T-helper 9 cell (primary cell): ENCODE measurements around the gene ZNF654.
"Not testable (repeated sequence)": the region's sequence is repeated elsewhere in the genome, so short reads cannot be mapped to it uniquely, and the experiment has no call there.

Source experiments
- DNase-seq: peaks from one replicate; pipeline ENCODE4 v3.0.0-alpha.2; 2020

The ZNF654 gene

GRCh38 chr3:88061746-88062145, 2.7 kb downstream of the ZNF654 start:
- DNase-seq: no peak

DNA sequence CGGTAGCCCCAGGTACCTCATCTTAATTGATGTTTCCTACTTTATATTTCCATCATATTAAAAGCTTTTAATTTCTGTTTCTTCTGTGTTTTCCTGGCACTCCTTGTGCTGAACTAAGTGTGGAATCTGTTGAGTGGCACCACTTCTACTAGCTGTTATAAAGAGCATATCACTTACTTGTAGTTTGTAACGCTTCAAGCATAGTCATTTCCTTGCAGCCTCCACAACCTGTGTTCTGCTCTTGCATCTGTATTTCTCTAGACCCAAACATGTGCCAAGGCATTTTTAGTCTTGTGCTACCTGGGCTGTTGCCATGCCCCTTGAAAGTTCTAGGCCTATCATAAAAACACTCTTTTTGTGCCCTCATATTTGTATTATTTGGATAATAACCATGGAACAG, 16.0 kb downstream of the ZNF654 start:
- no peak for DNase-seq

GRCh38 chr3:88075497-88075896, 16.4 kb downstream of the ZNF654 start:
- DNase-seq: no peak

- DNase-seq: no peak
Measured at GRCh38 chr3:88076712-88077111, 17.7 kb downstream of the ZNF654 start.

GRCh38 chr3:88078932-88079331, 19.9 kb downstream of the ZNF654 start:
- no peak for DNase-seq

GRCh38 chr3:88082854-88083253, 23.8 kb downstream of the ZNF654 start:
- DNase-seq: no peak

- DNase-seq: no peak
Measured at GRCh38 chr3:88084097-88084501, 25.0 kb downstream of the ZNF654 start.

GRCh38 chr3:88090681-88091080, 31.6 kb downstream of the ZNF654 start:
- DNase-seq: no peak

DNA sequence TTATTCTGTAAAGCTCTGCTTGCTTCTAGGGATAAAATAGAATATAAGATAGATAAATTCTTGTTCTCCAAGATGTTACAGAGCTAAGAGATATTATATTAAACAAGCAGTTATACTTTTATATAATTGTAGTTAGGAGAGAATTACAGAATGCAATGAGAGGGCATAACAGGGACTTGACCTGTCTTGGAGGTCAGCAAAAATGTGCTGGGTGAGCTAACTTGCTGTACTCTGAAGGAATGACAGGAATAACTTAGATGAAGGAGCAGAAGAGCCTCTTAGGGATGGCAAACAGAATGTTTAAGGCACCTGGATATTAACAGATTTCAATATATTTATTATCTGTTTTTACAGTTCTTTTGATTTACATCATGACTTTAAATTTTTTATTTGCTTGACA, 33.2 kb downstream of the ZNF654 start:
- DNase-seq: no peak

DNA sequence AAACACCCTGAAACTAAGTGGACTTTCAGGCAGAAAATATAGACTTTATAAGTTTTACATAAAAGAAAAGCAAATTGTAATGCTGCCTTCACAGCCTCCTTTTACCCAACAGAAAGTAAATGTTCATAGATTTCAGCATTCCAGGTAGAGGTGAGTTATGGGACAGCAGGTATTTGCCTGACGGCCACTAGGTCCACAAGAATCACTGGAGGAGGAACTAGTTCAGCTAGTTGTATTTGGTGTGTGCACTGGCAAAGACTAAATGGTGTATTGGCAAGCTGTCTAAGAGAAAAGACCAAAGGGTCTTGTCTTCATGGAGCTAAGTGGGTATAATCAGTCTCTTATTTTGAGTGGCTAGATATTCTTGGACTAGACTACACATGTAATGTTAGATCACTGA, 34.2 kb downstream of the ZNF654 start:
- no peak for DNase-seq

GRCh38 chr3:88101142-88101541, 42.1 kb downstream of the ZNF654 start:
- DNase-seq: no peak

- DNase-seq: no peak
Measured at GRCh38 chr3:88105325-88105724, 46.3 kb downstream of the ZNF654 start.

DNA sequence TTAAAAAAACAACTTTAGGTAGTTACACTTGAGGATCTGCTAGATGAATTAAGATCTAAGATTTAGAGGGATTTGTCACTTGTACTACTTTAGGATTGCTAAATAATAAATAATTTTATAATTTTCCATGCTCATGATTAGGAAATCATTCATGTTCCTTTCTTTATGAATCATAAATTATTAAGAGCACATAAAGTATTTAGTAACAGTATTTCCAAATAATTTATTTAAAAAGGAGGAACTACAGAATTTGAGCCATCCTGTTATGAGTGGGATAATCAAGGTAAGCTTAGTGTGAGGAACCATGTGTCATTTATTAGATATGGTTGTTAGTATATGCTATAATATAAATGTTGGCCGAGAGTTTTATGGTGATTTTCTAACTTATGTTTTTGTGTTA, 53.2 kb downstream of the ZNF654 start:
- no peak for DNase-seq

GRCh38 chr3:88113311-88114162, 54.5 kb downstream of the ZNF654 start:
- DNase-seq: peak; percentile 23

DNA sequence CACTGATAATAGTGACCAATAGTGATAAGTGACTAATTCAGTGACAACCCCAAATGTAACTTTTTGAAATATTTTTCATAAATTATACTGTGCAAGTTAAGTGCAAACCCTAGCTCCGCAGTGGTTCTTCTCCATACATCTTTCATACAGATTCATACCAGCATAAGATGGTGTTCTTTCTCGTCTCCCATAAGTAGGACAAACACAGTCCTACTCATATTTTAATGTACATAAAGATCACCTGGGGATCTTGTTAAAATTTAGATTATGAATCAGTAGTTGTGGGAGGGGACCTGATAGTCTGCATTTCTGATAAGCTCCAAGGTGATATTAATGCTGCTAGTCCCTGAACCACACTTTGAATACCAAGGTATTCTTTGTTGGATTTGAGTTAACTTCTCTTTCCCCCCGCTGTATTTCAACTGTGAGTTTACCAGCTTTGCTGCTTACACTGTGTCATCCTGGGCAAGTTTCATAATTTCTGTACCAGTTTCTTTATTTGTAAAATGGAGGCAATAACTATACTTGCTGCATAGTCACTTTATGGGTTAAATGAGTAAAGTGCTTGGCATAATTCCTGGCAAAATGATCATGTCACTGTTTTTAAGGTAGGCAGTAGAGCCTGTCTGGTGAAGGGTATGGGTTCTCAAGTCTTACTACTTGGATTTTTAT, 56.0 kb downstream of the ZNF654 start:
- DNase-seq: no peak

GRCh38 chr3:88117683-88118082, 58.6 kb downstream of the ZNF654 start:
- no peak for DNase-seq

GRCh38 chr3:88118603-88119002, 59.5 kb downstream of the ZNF654 start:
- not testable (repeated sequence) for DNase-seq

GRCh38 chr3:88123526-88123925, 64.5 kb downstream of the ZNF654 start:
- no peak for DNase-seq

DNA sequence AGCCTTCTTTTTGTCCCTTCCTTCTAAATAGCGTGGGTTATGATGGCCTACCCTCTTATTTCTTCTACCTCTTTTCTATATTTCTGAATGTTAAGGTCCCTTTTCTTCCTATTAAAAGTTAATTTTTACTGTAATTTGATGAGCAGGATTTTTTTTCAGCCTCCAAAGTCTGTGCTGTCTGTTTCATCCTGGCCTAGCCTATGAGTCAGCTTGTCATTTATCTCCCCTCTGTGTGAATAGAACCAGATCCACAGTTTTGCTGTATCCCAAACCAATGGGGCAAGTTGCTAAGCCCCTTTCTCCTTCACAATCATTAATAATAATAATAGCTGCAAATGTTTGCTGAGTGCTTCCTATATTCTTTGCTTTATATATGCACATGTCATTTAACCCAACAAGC, 72.6 kb downstream of the ZNF654 start:
- DNase-seq: no peak

GRCh38 chr3:88132894-88133293, 73.8 kb downstream of the ZNF654 start:
- DNase-seq: no peak

DNA sequence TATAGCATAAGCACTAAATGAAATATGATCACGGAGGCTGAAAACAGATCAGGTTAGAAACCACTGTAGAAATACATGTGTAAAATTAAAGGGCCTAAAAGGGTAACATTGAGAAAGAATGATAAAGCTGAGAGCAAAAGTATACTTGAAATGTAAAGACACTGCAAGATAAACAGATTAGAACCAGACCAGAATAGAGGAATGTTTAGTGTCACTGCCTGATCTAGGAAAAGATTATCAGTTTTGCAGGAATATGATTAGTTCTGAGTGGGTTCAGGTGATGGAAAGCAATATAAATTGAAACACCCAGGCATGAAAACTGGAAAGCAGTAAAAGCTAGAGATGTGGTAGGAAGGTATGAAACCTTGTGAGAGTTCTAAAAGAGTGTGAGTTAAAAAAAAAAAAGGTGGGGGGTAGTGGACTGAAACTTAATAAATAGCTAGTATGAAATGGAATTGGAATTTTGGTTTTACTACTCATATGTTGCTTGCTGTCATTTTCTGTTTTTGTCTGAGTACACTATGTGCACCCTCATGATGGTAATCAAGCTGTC, 74.7 kb downstream of the ZNF654 start:
- no peak for DNase-seq

- DNase-seq: no peak
Measured at GRCh38 chr3:88137836-88138235, 78.8 kb downstream of the ZNF654 start.

- DNase-seq: no peak
Measured at GRCh38 chr3:88141458-88142083, 82.5 kb downstream of the ZNF654 start.
